Keratinocyte (primary cell): ENCODE data around the gene CRYGS. TPM values are rescaled to one million over a fixed set of nuclear protein-coding genes. Genes with fewer than 3 reads are reported as not detected.

Source experiments
- DNase-seq: peaks from one replicate; pipeline ENCODE4 v3.0.0-alpha.2; 2011; ENCODE audit warnings: low read depth, missing footprints, low spot score
- FAIRE-seq: peaks from 2 replicates; lab custom pipeline; 2011; peaks lifted over from hg19 to GRCh38; lab: Jason Lieb, UNC
- H2AFZ ChIP-seq: 2 replicates; pipeline ENCODE4 v1.6.0; 2012; ENCODE audit warnings: low read length, control low read depth, inconsistent platforms; ENCODE audit not compliant: control insufficient read depth
- H3K27ac ChIP-seq: 2 replicates; pipeline ENCODE4 v1.5.1; 2011; ENCODE audit warnings: low read length; ENCODE audit not compliant: control insufficient read depth, insufficient read depth
- H3K27me3 ChIP-seq: 3 replicates; pipeline ENCODE4 v1.6.0; 2011; ENCODE audit warnings: low read length; ENCODE audit not compliant: control insufficient read depth, insufficient read depth; ENCODE audit errors: extremely low read depth
- H3K36me3 ChIP-seq, 2 experiments: 2 replicates in 1 of 2; 3 replicates in 1 of 2; pipeline ENCODE4 v1.5.1; 2011; ENCODE audit warnings: low read length in 2 of 2, mild to moderate bottlenecking in 1 of 2; ENCODE audit not compliant: control insufficient read depth in 2 of 2, insufficient read depth in 2 of 2; ENCODE audit errors: extremely low read depth in 1 of 2
- H3K4me1 ChIP-seq: 3 replicates; pipeline ENCODE4 v1.5.1; 2011; ENCODE audit warnings: low read length; ENCODE audit not compliant: control insufficient read depth, insufficient read depth; ENCODE audit errors: extremely low read depth
- H3K4me2 ChIP-seq: 3 replicates; pipeline ENCODE4 v1.6.0; 2011; ENCODE audit warnings: low read depth, low read length; ENCODE audit not compliant: control insufficient read depth, insufficient read depth; ENCODE audit errors: extremely low read depth
- H3K4me3 ChIP-seq, 3 experiments: fragments of 200-600 bp in 1 of 3; sonication (generic) in 1 of 3; 2 replicates in 2 of 3; 3 replicates in 1 of 3; pipeline ENCODE4 v1.5.1; 2011 to 2016; ENCODE audit warnings: low read length in 3 of 3, mild to moderate bottlenecking in 3 of 3, control low read depth in 2 of 3, inconsistent platforms in 1 of 3, low read depth in 1 of 3, mixed read lengths in 1 of 3, mixed run types in 1 of 3, moderate library complexity in 1 of 3; ENCODE audit not compliant: control insufficient read depth in 2 of 3, insufficient read depth in 2 of 3; ENCODE audit errors: extremely low read depth in 1 of 3
- H3K79me2 ChIP-seq: 2 replicates; pipeline ENCODE4 v1.6.0; 2012; ENCODE audit warnings: low read length; ENCODE audit not compliant: control insufficient read depth, insufficient read depth
- H3K9ac ChIP-seq: 3 replicates; pipeline ENCODE4 v1.6.0; 2011; ENCODE audit warnings: low read length; ENCODE audit not compliant: control insufficient read depth, insufficient read depth; ENCODE audit errors: extremely low read depth
- H3K9me1 ChIP-seq: 3 replicates; pipeline ENCODE4 v1.6.0; 2011; ENCODE audit warnings: low read length; ENCODE audit not compliant: control insufficient read depth, insufficient read depth; ENCODE audit errors: extremely low read depth
- H3K9me3 ChIP-seq: 2 replicates; pipeline ENCODE4 v1.5.1; 2012; ENCODE audit warnings: low read depth, low read length; ENCODE audit not compliant: control insufficient read depth
- H4K20me1 ChIP-seq: 3 replicates; pipeline ENCODE4 v1.6.0; 2011; ENCODE audit warnings: low read length; ENCODE audit not compliant: control insufficient read depth, insufficient read depth; ENCODE audit errors: extremely low read depth
- CTCF ChIP-seq, 3 experiments: IDR thresholded peaks in 1 of 3; conservative IDR thresholded peaks in 1 of 3; optimal IDR thresholded peaks in 1 of 3; 2 replicates in 2 of 3; 3 replicates in 1 of 3; pipeline versions ENCODE3 to v1.5.1; 2011; ENCODE audit warnings: low read length in 3 of 3, mild to moderate bottlenecking in 3 of 3, moderate library complexity in 2 of 3, control low read depth in 1 of 3, inconsistent platforms in 1 of 3; ENCODE audit not compliant: insufficient read depth in 2 of 3; ENCODE audit errors: extremely low read depth in 1 of 3
- EZH2 ChIP-seq: IDR thresholded peaks from one replicate; pipeline ENCODE4 v1.6.1; 2012; ENCODE audit warnings: inconsistent platforms, mild to moderate bottlenecking, low read length, moderate library complexity
- dilution Hi-C: fragments of 300-500 bp; cut with MboI; formaldehyde crosslinking; loops from one replicate; pipeline ENCODE4 v1.7.0; 2020; ENCODE audit warnings: low sequenced_read_pairs; ENCODE audit not compliant: extremely low pct_ligation_motif_present
- polyA plus RNA-seq, 5 experiments: library from polyadenylated mRNA; depleted of rRNA in 3 of 5; stranded (reverse) in 3 of 5; stranded (forward) in 1 of 5; unstranded in 1 of 5; fragments of >200 nt; gene quantifications; 1 replicate in 1 of 5; 2 replicates in 3 of 5; 3 replicates in 1 of 5; pipeline versions ENCODE4 v1.2.1 to v1.2.3, GENCODE V29; 2011 to 2012; ENCODE audit warnings: missing spikeins in 2 of 5, low read depth in 1 of 5, low replicate concordance in 1 of 5

CRYGS gene
- polyA plus RNA-seq, 1 donor (not counting 4 experiments of a cell fraction or from before 2014, with no cell fraction given), result 3.4 TPM

- no peak overlapping the region for H3K4me2 ChIP-seq
- no peaks in the 10 kb centered on the region for H3K9me3 ChIP-seq
- H4K20me1 ChIP-seq, result no peaks in the 10 kb centered on the region
- H3K4me1 ChIP-seq, result peaks cover 10% of the 10 kb centered on the region
- H3K36me3 ChIP-seq, result no peaks in the 10 kb centered on the region
- no peaks in the 10 kb centered on the region for H3K79me2 ChIP-seq
- H3K4me3 ChIP-seq, result no peak overlapping the region
- DNase-seq (no peak), FAIRE-seq (no peak)
- H3K27ac ChIP-seq, result no peak overlapping the region
- H2AFZ ChIP-seq, result no peak overlapping the region
- TF ChIP-seq EZH2 (no peak), CTCF (optimal IDR thresholded peaks at IDR 0.05 in 1 of 3, IDR thresholded peaks at IDR 0.05 in 1 of 3, conservative IDR thresholded peaks at IDR 0.05 in 1 of 3; ENCODE audit: extremely low read depth in 1 of 3, insufficient read depth in 2 of 3, low read length in 3 of 3) (no peak)
- dilution Hi-C loops, result no loop called here
- H3K9me1 ChIP-seq, result no peaks in the 10 kb centered on the region
- no peak overlapping the region for H3K9ac ChIP-seq
- H3K27me3 ChIP-seq, result no peaks in the 10 kb centered on the region
Observed at GRCh38 chr3:186513386-186513785, 30.8 kb downstream of the CRYGS start.

- Histone ChIP-seq H3K9me1 (no peaks in the 10 kb centered on the region), H3K79me2 (no peaks in the 10 kb centered on the region), H3K9ac (no peak overlapping the region), H3K4me3 (no peak overlapping the region), H3K27me3 (no peaks in the 10 kb centered on the region), H3K36me3 (no peaks in the 10 kb centered on the region), H2AFZ (no peak overlapping the region), H3K9me3 (no peaks in the 10 kb centered on the region), H3K27ac (no peak overlapping the region), H3K4me2 (no peak overlapping the region), H4K20me1 (no peaks in the 10 kb centered on the region), H3K4me1 (peaks cover 10% of the 10 kb centered on the region)
- dilution Hi-C loops, result no loop called here
- TF ChIP-seq EZH2, result no peak
- FAIRE-seq (no peak), DNase-seq (no peak)
Observed at GRCh38 chr3:186512570-186513302, 31.4 kb downstream of the CRYGS start.
